Common myeloid progenitor, CD34-positive (primary cell): ENCODE measurements around the gene CARD9.
"Not testable (repeated sequence)": the region's sequence is repeated elsewhere in the genome, so short reads cannot be mapped to it uniquely, and the experiment has no call there.

Source experiments
- CTCF ChIA-PET: fragments of 350-600 bp; sonication (Branson Sonifier 250); formaldehyde crosslinking; loops from one replicate; lab custom pipeline; 2021; ENCODE audit warnings: antibody characterized with exemption; lab: Charles Lee
- POLR2A ChIA-PET: fragments of 350-600 bp; sonication (Branson Sonifier 250); formaldehyde crosslinking; loops from one replicate; lab custom pipeline; 2021; ENCODE audit warnings: antibody characterized with exemption; lab: Charles Lee
- DNase-seq, 3 donors: peaks; one replicate each; pipeline versions ENCODE4 v3.0.0 to v3.0.0-alpha.2; 2013
- H3K27ac ChIP-seq, 2 experiments: 1 replicate in 1 of 2; 2 replicates in 1 of 2; pipeline ENCODE4 v1.7.0; 2013; ENCODE audit warnings: inconsistent platforms in 2 of 2, low read length in 2 of 2, mild to moderate bottlenecking in 2 of 2, low read depth in 1 of 2, moderate library complexity in 1 of 2; ENCODE audit not compliant: severe bottlenecking in 2 of 2, insufficient read depth in 1 of 2, poor library complexity in 1 of 2
- H3K27me3 ChIP-seq, 5 experiments: replicated peaks in 2 of 5; 1 replicate in 3 of 5; 2 replicates in 2 of 5; pipeline versions ENCODE4 v1.6.1 to v1.7.0; 2013; ENCODE audit warnings: low read length in 4 of 5, mild to moderate bottlenecking in 2 of 5, moderate library complexity in 2 of 5, inconsistent platforms in 1 of 5; ENCODE audit not compliant: insufficient read depth in 5 of 5, control insufficient read depth in 4 of 5
- H3K36me3 ChIP-seq, 4 experiments: 1 replicate in 2 of 4; 2 replicates in 2 of 4; pipeline versions ENCODE4 v1.6.1 to v1.7.0; 2013; ENCODE audit warnings: low read length in 3 of 4, control low read depth in 1 of 4, mild to moderate bottlenecking in 1 of 4; ENCODE audit not compliant: control insufficient read depth in 4 of 4, insufficient read depth in 4 of 4
- H3K4me1 ChIP-seq, 4 experiments: 1 replicate in 3 of 4; 2 replicates in 1 of 4; pipeline versions ENCODE4 v1.6.1 to v1.7.1; 2013; ENCODE audit warnings: low read length in 3 of 4, mild to moderate bottlenecking in 3 of 4, control low read depth in 1 of 4, inconsistent platforms in 1 of 4, moderate library complexity in 1 of 4; ENCODE audit not compliant: control insufficient read depth in 4 of 4, insufficient read depth in 4 of 4; ENCODE audit errors: control extremely low read depth in 1 of 4
- H3K4me3 ChIP-seq, 7 experiments: 1 replicate in 4 of 7; 2 replicates in 3 of 7; pipeline versions ENCODE4 v1.5.1 to v1.7.0; 2013; ENCODE audit warnings: mild to moderate bottlenecking in 7 of 7, low read length in 6 of 7, moderate library complexity in 6 of 7, inconsistent platforms in 2 of 7, low read depth in 2 of 7, control low read depth in 1 of 7; ENCODE audit not compliant: insufficient read depth in 4 of 7, control insufficient read depth in 1 of 7; ENCODE audit errors: extremely low read depth in 1 of 7
- H3K9me3 ChIP-seq, 5 experiments: 1 replicate in 4 of 5; 2 replicates in 1 of 5; pipeline versions ENCODE4 v1.6.1 to v1.7.1; 2013; ENCODE audit warnings: low read length in 4 of 5, mild to moderate bottlenecking in 2 of 5, inconsistent platforms in 1 of 5, low read depth in 1 of 5, moderate library complexity in 1 of 5; ENCODE audit not compliant: control insufficient read depth in 4 of 5, insufficient read depth in 2 of 5; ENCODE audit errors: control extremely low read depth in 1 of 5
- WGBS: methylation state at CpG from one replicate; pipeline ENCODE4 v1.1.5; 2013; ENCODE audit not compliant: insufficient coverage; 5-methylcytosine and 5-hydroxymethylcytosine counted together

The CARD9 gene

DNA sequence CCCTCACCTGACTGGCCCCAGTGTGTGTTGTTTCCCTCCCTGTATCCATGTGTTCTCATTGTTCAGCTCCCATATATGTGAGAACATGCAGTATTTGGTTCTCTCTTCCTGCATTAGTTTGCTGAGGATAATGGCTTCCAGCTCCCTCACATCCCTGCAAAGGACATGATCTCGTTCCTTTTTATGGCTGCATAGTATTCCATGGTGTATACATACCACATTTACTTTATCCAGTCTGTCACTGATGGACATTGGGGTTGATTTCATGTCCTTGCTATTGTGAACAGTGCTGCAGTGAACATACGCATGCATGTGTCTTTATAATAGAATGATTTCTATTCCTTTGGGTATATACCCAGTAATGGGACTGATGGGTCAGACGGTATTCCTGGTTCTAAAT, 53.5 kb downstream of the CARD9 start:
- DNase-seq, H3K36me3 ChIP-seq, H3K4me3 ChIP-seq, H3K27ac ChIP-seq, H3K27me3 ChIP-seq: not testable (repeated sequence)
- ChIA-PET POLR2A (interaction anchor here (1.4 kb wide), 1 partner anchor 48 kb away, joined by 4 read pairs; no protein-coding TSS in a partner anchor), CTCF (interaction anchor here (0.9 to 1.2 kb wide), 3 partner anchors 9 to 44 kb away, joined by 3 to 4 read pairs (median 3); partner anchors contain the start of gene DNLZ)
- WGBS, result no CpG with 5 or more reads among the region's 3 CpGs
- peaks cover 0 to 28% (median 22%) of the 10 kb centered on the region in 4 experiments for H3K4me1 ChIP-seq
- H3K9me3 ChIP-seq, result peaks cover 0 to 12% (median 3%) of the 10 kb centered on the region in 5 experiments

GRCh38 chr9:136319244-136319643, 54.2 kb downstream of the CARD9 start:
- not testable (repeated sequence) for H3K36me3 ChIP-seq, H3K27ac ChIP-seq, DNase-seq, H3K27me3 ChIP-seq, H3K4me3 ChIP-seq
- WGBS, result 100% methylated on average over 8 of the region's 14 CpGs
- POLR2A ChIA-PET, result interaction anchor here (1.4 kb wide), 1 partner anchor 48 kb away, joined by 4 read pairs; no protein-coding TSS in a partner anchor
- CTCF ChIA-PET, result interaction anchor here (0.9 to 1.2 kb wide), 3 partner anchors 8 to 44 kb away, joined by 3 to 4 read pairs (median 3); partner anchors contain the start of gene DNLZ
- peaks cover 0 to 22% (median 14%) of the 10 kb centered on the region in 4 experiments for H3K4me1 ChIP-seq
- peaks cover 0 to 16% (median 3%) of the 10 kb centered on the region in 5 experiments for H3K9me3 ChIP-seq

GRCh38 chr9:136318776-136319241, 54.7 kb downstream of the CARD9 start:
- Histone ChIP-seq H3K4me1 (peaks cover 0 to 18% (median 10%) of the 10 kb centered on the region in 4 experiments), H3K36me3 (no peaks in the 10 kb centered on the region), H3K9me3 (peaks cover 0 to 16% (median 3%) of the 10 kb centered on the region in 5 experiments), H3K27ac (no peak overlapping the region), H3K4me3 (no peak overlapping the region), H3K27me3 (no peaks in the 10 kb centered on the region)
- ChIA-PET POLR2A (no interaction called here), CTCF (interaction anchor here (0.9 to 1.1 kb wide), 2 partner anchors 24 to 41 kb away, joined by 3 read pairs; no protein-coding TSS in a partner anchor)
- DNase-seq, result no peak
- over 99% methylated on average over 10 of the region's 16 CpGs for WGBS

DNA sequence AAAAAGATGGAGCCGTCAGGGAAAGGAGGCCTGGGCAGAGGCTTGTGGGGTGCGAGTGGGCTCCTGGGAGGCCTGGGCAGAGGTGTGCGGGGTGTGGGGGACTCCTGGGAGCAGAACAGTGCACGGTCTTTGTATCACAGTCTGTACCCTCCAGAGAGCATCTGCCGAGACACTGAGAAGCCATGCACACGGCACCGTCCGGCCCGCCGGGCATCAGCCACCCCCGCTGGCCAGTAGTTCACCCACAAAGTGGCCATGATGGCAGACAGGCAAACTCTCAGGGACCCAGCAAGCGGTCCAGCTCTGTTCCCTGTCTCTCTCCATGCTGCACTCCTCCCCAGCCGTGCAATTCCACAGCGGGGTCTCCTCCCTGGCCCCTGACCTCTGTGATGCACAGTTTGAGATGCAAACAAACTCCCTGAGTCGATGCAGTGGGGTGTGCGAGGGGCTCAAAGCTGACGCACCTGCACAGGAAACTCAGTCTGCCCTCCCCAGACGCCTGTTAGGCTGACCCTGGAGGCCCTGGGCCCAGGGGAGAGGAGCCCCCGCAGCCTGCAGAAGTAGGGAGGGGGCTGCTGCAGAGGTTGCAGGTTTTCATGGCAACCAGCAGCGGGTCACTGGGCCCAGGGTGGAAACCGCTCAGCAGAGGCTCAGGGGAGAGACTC, 55.2 kb downstream of the CARD9 start:
- Histone ChIP-seq H3K4me1 (peaks cover 0 to 17% (median 6%) of the 10 kb centered on the region in 4 experiments), H3K4me3 (no peak overlapping the region), H3K36me3 (no peaks in the 10 kb centered on the region), H3K9me3 (peaks cover 0 to 16% (median 3%) of the 10 kb centered on the region in 5 experiments), H3K27ac (no peak overlapping the region), H3K27me3 (no peaks in the 10 kb centered on the region)
- DNase-seq, result no peak
- 90% methylated on average over 19 of the region's 21 CpGs for WGBS
- CTCF ChIA-PET, result interaction anchor here (1.1 kb wide), 1 partner anchor 42 kb away, joined by 3 read pairs; no protein-coding TSS in a partner anchor
- POLR2A ChIA-PET, result no interaction called here

DNA sequence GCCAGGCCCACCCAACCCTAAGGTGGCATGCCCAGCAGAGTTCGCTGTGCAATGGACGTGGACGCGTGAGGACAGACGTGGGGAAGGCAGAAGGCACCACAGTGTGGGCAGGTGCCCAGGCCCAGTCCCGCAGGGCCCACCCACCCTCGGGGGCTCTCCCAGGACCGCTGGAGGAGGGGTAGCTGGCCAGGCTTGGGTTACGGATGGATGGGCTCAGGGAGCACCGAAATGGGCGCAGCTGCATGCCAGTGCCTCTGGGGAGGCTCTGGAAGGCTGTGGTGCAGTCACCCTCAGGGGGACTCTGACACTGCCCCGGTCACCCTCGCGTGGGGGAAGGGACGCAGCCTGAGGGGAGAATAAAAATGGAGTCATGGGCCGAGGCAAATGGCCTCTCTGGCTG, 55.8 kb downstream of the CARD9 start:
- 96% methylated on average over 11 of the region's 16 CpGs for WGBS
- peaks cover 0 to 16% (median 3%) of the 10 kb centered on the region in 5 experiments for H3K9me3 ChIP-seq
- H3K4me1 ChIP-seq, result peaks cover 0 to 12% (median 4%) of the 10 kb centered on the region in 4 experiments
- ChIA-PET POLR2A (no interaction called here), CTCF (interaction anchor here (1.1 kb wide), 1 partner anchor 42 kb away, joined by 3 read pairs; no protein-coding TSS in a partner anchor)
- no peaks in the 10 kb centered on the region for H3K27me3 ChIP-seq
- H3K27ac ChIP-seq, result no peak overlapping the region
- no peak overlapping the region for H3K4me3 ChIP-seq
- DNase-seq, result no peak
- no peaks in the 10 kb centered on the region for H3K36me3 ChIP-seq

DNA sequence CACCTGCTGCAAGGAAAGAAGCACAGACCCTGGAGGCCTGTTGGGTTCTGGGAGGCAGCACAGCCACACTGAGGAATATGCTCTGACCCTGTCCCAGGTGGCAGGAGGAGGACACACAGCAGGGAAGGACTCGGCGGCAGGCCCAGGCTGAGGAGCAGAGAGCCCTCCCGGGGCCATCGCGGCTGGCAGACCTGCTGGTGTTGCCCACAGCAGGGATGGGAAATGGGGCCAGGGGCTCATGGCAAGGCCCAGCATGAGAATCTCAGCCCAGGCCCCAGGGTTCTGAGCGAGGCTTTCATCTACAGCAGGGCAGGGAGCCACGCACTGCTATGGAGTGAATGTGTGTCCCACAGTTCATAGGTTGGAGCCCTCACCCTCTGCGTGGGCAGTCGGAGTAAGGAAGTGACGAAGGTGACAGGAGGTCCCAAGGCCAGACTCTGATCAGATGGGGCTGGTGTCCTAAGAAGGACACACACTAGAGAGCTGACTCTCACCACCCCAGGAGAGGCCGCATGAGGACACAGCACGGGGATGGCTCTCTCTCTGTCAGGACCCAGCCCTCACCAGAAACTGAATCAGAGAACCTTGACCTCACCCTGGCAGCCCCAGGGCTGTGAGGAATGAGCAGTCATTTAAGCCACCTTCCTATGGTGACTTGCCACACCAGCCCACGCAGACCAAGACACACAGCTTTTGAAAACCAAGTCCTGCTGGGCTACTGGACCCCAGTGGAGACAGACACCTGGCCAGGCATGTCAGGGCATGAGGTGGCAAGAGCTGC, 56.4 kb downstream of the CARD9 start:
- H3K27me3 ChIP-seq, result no peaks in the 10 kb centered on the region
- ChIA-PET POLR2A (no interaction called here), CTCF (no interaction called here)
- peaks cover 0 to 16% (median 3%) of the 10 kb centered on the region in 5 experiments for H3K9me3 ChIP-seq
- 98% methylated on average over 13 of the region's 13 CpGs for WGBS
- DNase-seq, result no peak
- H3K27ac ChIP-seq, result no peak overlapping the region
- no peak overlapping the region for H3K4me3 ChIP-seq
- peaks cover 0 to 10% (median 4%) of the 10 kb centered on the region in 4 experiments for H3K4me1 ChIP-seq
- no peaks in the 10 kb centered on the region for H3K36me3 ChIP-seq
